NCI-H146 treated with DMSO at 0.1 percent for 48 hours (cell line): ENCODE measurements around the gene KCNB1.
A peak's percentile ranks its signal among the peaks of the same experiment; 100 is the strongest.

ENCODE experiments used
- DNase-seq: peaks from one replicate; lab custom pipeline; 2025; ENCODE audit not compliant: unreplicated experiment; lab: John Stamatoyannopoulos, UW

KCNB1 gene

DNA sequence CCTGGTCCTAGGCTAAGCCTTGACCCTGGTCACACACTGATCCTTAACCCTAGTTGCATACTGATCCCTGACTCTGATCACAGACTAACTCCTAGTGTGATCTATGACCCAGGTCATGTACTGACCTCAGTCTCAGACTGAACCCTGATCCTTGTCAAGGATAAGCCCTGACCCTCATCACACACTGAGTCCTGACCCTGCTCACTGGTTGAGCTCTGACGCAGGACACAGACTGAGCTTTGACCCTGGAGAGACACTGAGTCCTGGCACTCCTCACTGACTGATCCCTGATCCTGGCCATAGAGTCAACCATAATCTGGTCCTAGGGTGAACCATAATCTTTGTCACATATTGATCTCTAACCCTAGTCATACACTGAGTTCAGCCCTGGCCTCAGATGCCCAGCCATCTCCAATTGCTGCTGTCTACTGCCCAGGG lies 37.9 kb downstream of the KCNB1 start:
- no peak for DNase-seq

DNA sequence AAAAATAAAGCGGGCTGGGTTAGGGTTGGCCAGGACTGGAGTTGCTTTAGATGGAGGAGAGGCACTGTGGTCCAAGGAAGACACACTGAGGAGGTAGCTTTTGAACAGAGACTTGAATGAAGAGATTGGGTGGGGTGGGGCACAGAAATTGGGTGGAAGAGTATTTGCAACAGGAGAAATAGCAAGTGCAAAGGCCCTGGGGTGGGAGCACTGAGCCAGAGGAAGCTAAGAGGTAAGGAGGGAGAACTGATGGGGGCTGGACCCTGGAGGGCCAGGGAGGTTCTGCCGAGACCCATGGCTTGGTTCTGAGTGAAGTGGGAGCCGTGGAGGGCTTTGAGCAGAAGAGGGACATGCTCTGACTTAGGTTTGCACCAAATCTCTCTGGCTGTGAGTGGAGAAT lies 45.4 kb downstream of the KCNB1 start:
- DNase-seq: no peak

DNA sequence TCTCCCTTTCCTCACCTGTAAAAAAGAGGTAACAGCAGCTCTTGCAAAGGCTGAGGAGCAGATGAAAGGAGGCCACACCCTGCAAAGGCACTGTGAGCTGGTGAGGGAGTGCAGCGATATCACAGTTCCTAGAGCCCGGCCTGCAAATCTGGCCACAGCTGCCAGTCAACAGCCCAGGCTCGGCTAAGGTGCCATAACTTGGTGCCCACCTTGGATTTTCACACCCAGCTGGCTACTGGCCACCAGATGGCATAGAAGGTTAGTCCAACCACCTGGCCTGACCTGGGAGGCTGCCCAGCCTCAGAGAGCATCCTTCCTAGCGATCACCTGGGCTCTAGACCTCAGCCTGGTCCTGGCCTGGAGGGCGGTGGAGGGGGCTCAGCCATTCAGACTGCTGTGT lies 46.8 kb downstream of the KCNB1 start:
- no peak for DNase-seq

DNA sequence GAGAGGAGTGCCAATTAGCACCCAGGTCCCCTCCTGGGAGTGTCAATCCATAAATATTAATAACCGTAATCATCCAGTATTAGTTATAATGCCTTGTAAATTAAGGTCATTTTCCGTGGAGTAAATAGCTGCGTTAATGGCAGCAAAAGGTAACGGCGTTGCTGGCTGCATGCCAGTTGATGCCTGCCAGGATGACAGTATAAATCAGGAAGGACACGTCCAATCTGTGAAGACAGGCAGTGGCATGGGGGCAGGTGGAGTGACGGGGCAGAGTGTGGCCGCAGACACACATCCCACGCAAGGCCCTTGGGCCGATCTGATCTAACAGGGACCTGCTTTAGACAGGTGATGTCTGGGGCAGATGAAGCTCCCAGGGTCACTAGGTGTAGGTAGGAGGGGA lies 49.1 kb downstream of the KCNB1 start:
- peak; percentile 76 for DNase-seq

DNA sequence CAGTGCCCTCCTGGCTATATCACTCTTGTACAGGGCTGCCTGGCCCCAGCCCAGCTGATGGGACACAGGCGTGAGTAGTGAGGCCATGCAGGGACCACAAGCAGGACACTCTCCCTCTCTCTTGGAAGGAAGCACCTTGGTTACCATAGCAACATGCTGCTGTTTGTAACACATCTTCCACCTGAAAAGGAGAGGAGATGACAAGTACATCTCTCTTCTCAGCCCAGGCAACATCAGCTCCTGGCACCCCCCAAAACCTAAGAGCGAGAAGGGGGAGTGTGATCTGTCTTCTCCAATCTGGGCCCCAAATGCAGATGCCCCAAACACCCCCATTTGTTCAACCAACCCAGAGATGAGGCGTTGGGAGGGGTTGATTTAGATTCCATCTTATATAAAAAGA lies 49.9 kb downstream of the KCNB1 start:
- no peak for DNase-seq

DNA sequence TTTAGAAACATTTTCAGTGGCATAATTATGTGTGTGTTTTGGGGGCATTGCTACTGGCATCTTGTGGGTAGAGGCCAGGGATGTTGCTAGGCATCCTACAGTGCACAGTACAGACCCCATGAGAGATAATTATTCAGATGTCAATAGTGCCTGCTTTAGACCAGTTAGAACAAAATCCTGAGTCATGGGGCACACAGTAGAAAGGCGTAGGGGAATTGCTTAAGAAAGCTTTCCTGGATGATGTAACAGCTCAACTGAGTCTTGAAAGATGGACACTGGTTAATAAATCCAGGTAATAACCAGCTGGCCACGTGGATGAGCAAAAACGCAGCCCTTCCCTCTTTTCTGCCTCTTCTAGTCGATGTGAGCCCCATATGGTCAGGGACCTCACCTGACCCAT lies 51.1 kb downstream of the KCNB1 start:
- DNase-seq: no peak

DNA sequence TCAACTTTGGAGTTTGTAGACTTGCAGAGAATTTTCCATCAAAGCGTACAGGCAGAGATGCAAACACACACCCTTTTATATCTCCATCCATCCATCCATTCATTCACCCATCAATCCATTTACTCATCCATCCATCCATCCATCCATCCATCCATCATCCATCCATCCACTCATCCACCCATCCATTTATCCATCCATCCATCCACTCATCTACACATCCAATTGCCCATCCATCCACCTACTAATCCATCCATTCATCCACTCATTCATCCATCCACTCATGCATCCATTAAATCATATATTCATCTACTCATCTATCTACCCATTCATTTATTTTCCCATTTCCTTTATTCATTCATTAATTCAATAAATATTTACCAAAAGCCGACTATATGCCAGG lies 52.1 kb downstream of the KCNB1 start:
- DNase-seq: no peak

DNA sequence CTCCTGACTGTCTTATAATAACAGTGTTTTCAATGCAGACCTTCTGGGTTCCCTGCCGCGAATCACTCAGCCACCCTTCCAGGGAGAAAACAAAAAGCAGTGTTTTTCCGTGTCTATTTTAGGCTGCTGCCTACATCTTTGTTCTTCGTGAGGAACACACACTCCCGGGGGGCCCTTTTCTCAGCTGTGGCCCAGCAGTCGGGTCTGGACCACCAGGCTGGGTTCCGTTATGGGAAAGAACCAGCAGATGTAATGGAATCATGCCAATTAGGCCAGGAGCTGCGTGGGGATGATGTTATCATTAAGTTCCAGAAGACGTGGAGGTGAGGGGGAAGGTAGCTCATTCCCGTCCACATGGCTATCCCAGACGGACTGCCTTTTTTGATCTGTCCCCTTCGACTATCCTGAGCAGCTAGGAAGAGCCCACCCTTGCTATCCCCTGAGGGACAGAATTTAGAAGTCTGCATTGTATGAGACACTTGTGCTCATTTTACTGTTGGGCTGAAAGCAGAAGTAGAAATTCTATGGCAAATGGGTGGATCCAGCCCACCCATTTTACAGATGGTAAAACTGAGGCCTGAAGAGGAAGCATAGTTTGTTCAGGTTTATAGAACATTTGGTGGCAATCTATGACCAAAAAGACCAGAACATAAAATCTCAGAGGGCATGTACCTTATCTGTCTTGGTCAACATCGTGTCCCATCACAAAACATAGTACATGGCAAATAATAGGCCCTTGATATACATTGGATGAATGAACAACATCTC lies 54.5 kb downstream of the KCNB1 start:
- no peak for DNase-seq

DNA sequence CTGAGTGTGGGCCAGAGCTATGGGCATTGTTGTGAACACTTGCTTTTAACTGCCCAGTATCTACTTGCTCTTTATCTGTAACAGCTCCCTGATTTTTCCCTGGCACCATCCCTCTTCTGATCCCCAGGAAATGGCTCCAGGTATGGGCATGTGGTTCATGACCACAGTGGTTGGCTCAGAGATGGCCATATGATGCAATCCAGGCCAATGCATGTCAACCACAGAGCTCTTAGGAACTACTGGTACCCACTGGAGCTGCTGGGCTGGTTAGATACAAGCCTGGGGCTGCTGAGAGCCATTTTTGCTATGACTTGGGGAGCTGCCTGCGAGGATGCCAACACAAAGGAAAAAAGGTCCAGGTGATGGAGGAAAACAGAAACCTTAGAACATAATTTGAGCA lies 55.6 kb downstream of the KCNB1 start:
- DNase-seq: no peak

DNA sequence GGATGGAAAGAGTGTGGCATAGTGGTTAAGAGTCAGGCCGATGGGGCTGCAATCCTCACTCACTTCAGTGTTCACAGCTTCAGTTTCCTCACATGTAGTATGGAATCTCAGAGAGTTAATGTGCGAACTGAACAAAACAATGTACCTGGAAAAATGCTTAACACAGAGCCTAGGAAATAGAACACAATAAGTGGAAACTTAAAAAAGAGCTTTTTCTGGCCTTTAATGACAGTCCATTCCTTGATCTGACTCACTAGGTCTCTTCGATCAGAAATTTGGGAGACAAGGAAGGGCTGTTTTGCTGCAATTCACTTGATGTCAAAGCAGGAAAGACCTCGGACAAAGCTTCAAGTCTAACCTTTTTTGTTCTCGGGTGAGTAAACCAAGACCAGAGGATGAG lies 56.1 kb downstream of the KCNB1 start:
- no peak for DNase-seq

DNA sequence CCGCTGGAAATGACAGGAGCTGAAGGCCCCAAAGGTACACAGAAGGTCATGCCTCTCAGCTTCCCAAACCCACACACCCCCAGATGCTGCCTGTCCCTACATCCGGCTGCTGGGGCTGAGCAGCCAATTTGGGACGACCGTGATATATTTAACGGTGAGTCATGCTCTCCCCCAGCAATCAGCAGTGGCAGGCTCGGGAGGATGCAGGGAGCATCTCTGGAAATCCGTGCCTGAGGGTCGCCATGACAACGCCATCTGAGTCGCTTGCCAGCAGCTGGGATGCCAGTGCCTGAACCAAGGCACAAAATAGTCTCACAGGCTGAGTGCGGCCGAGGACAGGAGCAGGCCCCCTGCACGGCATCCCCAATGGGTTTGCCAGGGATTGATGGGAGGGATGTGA lies 57.9 kb downstream of the KCNB1 start:
- no peak for DNase-seq

DNA sequence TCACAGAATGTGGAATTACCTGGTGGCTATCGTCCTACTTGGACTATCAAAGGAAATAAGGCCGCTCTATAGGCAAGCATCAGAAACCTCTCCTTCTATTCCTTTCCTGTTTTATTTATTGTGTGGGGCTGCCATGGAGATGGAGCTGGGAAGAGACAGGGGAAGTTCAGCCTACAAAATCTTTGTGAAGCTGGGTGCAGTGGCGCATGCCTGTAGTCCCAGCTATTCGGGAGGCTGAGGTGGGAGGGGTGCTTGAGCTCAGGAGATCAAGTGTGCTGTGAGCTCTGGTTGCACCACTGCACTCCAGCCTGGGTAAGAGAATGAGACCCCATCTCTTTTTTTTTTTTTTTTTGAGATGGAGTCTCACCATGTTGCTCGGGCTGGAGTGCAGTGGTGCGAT lies 60.3 kb downstream of the KCNB1 start:
- DNase-seq: no peak

DNA sequence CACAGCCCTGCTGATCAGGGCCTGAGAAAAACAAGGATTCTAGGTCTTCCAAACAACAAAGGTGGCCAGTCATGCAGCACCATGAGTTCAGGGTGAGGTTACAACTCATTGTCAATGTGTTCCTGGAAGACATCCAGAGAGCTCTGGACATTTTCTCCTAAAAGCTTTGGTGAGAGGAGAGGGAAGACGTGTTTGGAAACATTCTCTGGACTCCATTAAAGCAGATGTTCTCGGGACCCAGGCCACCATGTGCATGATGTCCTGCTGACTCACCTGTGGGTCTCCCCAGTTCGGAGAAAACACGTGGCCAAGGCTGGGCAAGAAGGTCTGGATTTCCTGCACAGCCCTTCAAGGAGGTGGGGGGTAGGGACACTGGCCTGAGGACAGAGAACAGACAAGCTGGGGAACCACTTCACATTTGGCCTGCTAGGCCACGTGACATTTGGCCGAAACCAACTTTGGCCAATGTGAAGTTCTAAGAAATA lies 61.6 kb downstream of the KCNB1 start:
- DNase-seq: no peak

DNA sequence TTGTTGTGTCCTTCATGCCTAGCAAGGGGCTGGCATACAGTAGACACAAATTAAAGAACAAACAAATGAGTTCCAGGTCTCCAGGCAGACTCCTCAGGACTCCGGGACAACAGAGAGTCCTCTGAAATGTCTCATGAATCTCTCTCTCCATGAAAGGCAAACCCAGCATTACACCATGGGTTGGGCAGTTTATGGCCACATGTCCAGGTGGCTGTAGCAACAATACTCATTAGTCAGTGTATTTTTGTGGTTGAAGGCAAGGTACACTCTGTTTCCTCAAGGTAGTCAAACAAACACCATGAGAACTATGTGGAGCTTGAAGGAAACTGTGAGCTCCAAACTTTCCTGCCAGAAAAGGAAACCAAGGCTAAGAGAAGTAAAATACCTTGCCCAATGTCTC lies 62.2 kb downstream of the KCNB1 start:
- no peak for DNase-seq

DNA sequence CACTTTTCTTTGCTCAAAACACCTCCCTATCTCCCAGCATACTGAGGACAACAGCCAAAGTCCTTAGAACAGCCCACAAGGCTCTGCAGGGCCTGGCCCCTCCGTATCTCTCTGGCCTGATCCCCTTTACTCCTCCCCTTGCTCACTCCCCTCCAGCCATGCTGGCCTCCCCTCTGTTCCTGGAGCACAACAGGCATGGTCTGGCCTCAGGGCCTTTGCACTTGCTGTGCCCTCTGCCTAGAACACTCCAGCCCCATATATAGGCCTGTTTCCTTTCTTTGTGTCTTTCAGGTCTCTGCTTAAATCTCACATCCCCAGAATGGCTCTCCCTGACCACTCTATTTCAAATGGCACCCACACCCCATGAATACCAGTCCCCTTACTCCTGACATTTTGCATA lies 62.7 kb downstream of the KCNB1 start:
- DNase-seq: no peak

DNA sequence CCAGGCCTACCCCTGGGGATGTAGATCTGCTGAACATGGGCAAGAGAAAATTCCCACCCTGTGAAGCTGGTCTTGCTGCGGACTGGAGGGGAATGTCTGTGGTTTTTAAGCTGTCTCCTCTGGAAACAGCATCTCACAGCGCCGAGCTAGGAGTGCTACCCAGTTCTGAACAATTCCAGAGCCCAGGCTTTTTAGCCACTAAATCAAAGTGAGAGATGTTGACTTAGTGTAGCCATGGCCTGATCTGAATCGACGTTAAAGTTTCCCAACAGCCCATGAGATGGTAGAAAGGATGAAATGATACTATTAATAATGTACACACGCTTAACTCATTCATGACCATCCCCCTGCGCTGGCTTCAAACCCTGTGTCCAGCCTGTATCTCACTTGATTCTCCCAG lies 63.7 kb downstream of the KCNB1 start:
- DNase-seq: no peak

DNA sequence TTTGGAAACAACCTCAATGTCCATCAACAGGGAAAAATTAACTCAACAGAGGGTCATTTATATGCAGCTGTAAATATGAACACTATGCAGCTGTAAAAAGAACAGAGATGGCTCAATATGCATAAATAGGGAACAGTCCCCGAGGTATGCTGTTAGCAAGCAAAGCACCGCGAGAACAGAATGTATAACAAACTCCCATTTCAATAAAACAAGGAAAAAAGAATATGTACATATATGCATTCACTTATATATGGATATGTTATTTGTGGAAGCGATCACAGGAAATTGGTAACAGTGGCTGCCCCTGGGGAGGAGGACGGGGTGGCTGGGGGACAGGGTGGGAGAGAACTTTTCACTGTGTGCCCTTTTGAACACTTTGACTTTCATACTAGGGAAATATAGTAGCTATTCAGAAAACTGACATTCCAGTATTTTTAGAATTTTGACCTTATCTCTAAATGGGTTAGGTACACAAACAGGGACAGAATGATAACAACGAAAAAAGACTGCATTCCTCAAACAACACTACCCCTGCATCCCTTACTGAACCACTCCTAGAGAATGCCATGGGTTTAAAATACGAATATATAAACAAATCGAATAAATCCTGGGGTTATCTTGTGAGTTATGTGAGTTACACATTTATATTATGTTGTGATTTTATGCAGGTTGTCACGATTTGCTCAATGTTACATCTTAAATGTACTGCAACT lies 64.5 kb downstream of the KCNB1 start:
- DNase-seq: no peak

DNA sequence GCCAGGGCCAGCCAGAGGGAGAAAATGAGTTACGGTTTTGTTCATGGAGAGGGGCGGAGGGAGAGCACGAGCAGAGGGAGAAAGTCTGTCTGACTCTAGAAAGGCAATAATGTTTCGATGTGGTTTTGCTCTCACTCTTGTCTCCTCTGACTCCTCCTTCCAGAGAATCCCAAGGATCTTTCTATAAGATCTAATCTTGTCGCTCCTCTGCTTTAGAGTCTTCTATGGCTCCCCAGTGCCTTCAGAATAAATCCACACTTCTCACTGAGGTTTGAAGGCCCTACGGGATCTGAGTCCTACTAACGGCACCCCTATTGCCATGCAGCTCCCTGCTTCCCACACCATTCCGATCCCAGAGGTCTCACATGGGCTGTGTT lies 66.8 kb downstream of the KCNB1 start:
- no peak for DNase-seq

DNA sequence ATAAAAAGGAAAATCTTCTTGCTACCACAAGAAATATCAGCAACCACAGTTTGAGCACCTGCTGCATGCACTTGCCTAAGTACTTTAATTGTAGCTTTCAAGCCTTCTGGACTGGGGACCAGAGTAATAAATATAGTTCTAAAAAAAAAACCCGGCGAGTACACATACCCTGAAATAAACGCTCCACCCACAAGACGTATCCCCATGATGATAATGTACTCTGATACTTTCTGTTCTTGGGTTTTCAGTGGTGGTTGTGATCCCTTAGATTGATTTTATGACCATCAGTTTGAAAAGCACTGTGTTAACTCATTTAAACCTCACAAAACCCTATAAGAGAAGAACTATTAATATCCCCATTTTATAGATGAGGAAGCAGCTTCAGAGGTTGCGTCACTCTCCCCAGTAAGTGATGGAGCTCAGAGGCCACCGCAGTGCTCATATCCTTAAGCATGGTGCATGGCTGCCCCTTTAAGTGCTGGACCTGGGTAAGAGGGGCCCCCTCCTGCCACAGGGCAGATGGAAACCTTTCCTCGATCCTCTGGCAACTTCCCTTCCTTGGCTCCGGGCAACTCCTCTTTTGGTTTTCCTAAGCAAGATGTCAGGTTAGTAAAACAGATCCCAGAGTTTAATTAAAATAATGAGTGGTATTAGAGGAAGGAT lies 67.3 kb downstream of the KCNB1 start:
- no peak for DNase-seq

DNA sequence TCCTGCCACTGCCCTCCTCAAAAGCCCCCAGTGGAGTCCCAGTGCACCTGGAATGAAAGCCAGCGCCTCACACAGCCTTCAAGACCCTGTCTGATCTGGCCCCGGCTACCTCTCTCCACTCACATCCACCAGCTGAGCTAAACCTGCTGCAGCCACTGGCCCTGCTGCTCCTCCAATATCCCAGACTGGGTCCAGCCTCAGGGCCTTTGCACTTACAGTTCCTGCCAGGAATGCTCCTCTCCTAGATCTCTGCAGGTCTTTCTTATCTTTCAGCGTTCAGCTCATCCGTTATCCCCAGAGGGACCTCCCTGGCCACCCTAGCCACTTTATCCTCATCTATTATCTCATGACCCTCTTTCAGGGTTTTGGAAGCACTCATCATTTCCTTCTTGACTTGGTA lies 68.8 kb downstream of the KCNB1 start:
- DNase-seq: no peak

DNA sequence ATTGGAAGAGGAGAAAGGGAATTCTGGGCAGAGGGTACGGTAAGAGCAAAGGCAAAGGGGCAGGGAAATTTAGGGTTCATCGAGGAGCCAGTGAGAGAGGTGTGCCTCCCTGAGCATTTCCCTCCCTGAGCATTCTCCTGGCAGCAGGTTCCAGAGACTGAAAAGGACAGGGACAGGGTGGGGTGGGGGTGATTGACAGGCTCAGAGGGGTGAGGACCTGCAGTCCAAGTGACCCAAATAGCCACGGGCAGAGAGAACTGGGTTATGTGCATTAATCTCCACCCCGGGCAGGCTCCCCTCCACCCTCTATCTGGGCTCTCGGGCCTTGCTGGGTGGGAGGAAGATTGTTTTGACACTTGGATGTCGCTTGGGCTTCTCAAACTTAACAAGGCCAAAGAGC lies 69.5 kb downstream of the KCNB1 start:
- DNase-seq: no peak

DNA sequence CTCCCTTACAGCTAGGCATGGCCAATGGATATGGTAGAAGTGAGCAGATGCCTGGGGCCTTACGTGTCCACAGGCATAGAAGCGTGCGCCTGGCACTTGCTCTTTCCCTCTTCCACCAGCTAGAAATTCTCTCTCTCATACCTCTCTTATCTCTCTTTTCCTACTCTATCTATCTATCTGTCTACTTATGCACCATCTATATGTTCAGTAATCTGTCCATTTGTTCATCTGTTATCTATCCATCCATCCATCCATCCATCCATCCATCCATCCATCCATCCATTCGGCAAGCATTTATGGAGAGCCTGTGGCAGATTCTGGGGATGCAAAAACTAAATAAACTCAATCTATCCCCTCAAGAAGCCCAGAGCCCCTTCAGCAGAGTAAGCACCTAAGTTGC lies 70.2 kb downstream of the KCNB1 start:
- DNase-seq: no peak
